Activated CD8-positive, alpha-beta memory T cell treated with anti-CD3 and anti-CD28 coated beads, Interleukin-2, amount 50 U/mL, for 24 hours (primary cell): ENCODE measurements around the gene DNMT3B.
"Not testable (repeated sequence)": the region's sequence is repeated elsewhere in the genome, so short reads cannot be mapped to it uniquely, and the experiment has no call there.

Experiments
- DNase-seq: peaks from one replicate; pipeline ENCODE4 v3.0.0-alpha.2; 2020; ENCODE audit errors: extremely low read depth

The DNMT3B gene

GRCh38 chr20:32763202-32764004 lies 1.2 kb downstream of the DNMT3B start:
- no peak for DNase-seq

- no peak for DNase-seq
These were observed 2.1 kb downstream of the DNMT3B start for GRCh38 chr20:32764005-32764960.

- not testable (repeated sequence) for DNase-seq
These were observed 3.2 kb downstream of the DNMT3B start for GRCh38 chr20:32765230-32765875.

- DNase-seq, result no peak
These were observed 5.4 kb downstream of the DNMT3B start for GRCh38 chr20:32767418-32768198.

GRCh38 chr20:32772046-32772445 lies 9.9 kb downstream of the DNMT3B start:
- no peak for DNase-seq

- no peak for DNase-seq
These were observed 11.0 kb downstream of the DNMT3B start for GRCh38 chr20:32773223-32773622.

GRCh38 chr20:32773855-32774254 lies 11.7 kb downstream of the DNMT3B start:
- no peak for DNase-seq

- DNase-seq, result no peak
These were observed 13.3 kb downstream of the DNMT3B start for GRCh38 chr20:32775336-32775991.

- no peak for DNase-seq
These were observed 15.2 kb downstream of the DNMT3B start for GRCh38 chr20:32777177-32777956.

GRCh38 chr20:32779500-32780211 lies 17.5 kb downstream of the DNMT3B start:
- DNase-seq, result no peak

- DNase-seq, result no peak
These were observed 18.1 kb downstream of the DNMT3B start for GRCh38 chr20:32780278-32780677.

GRCh38 chr20:32780749-32781655 lies 18.8 kb downstream of the DNMT3B start:
- DNase-seq, result no peak

GRCh38 chr20:32784369-32785080 lies 22.3 kb downstream of the DNMT3B start:
- DNase-seq, result no peak

- no peak for DNase-seq
These were observed 24.0 kb downstream of the DNMT3B start for GRCh38 chr20:32786059-32786760.

GRCh38 chr20:32787168-32787567 lies 25.0 kb downstream of the DNMT3B start:
- DNase-seq, result no peak

- DNase-seq, result no peak
These were observed 27.9 kb downstream of the DNMT3B start for GRCh38 chr20:32789896-32790750.
